Dendritic cell treated with granulocyte-macrophage colony-stimulating factor and Interleukin-4, amounts not matched to agents 40 ng/mL and 50 ng/mL, for 4 days (primary cell): Measurements from ENCODE around the gene ELF1.
A peak's percentile ranks its signal among the peaks of the same experiment; 100 is the strongest.

Experiments used
- H3K27ac Mint-ChIP-seq: one replicate; pipeline ENCODE4 v1.8.0; 2022; ENCODE audit warnings: mild to moderate bottlenecking, mixed read lengths
- H3K27me3 Mint-ChIP-seq: one replicate; pipeline ENCODE4 v1.8.0; 2022; ENCODE audit warnings: mild to moderate bottlenecking, mixed read lengths
- H3K36me3 Mint-ChIP-seq: one replicate; pipeline ENCODE4 v1.8.0; 2022; ENCODE audit warnings: low read depth, mixed read lengths
- H3K4me1 Mint-ChIP-seq: one replicate; pipeline ENCODE4 v1.8.0; 2022; ENCODE audit warnings: low read depth, mixed read lengths
- H3K4me3 Mint-ChIP-seq: one replicate; pipeline ENCODE4 v1.8.0; 2022; ENCODE audit warnings: mild to moderate bottlenecking, moderate library complexity, mixed read lengths
- H3K9me3 Mint-ChIP-seq: one replicate; pipeline ENCODE4 v1.8.0; 2022; ENCODE audit warnings: mixed read lengths
- intact Hi-C: fragments of 100-400 bp; cut with micrococcal nuclease; formaldehyde crosslinking; loops from one replicate; pipeline ENCODE4 v1.15.0; 2022

The ELF1 gene

DNA sequence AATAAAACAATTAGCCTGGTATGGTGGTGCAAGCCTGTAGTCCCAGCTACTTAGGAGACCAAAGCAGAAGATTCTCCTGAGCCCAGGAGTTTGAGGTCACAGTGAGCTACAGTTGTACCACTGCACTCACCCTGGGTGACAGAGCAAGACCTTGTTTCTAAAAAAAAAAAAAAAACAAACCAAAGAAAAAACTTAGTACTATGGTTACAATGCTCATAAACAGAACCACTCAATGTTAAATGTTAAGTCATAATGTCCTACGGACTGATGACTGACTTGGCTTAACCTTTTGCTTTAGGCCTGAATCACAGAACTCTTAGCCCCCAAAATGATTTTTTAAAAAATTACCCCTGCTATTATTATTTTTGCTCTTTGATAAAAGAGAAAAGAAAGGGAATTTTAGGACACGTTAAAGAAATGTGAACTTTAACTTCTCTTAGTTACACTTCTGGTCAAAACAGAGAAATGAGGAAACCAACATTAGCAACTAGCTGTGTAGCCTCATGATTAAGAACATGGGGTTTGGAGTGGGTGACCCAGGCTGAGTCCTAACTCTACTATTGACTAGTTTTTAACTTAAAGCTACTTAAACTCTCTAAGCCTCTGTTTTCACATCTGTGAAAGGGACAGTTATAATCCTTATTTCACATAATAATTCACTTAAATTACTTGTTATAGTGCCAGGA lies 13.7 kb upstream of the ELF1 start:
- Mint-ChIP-seq H3K27ac (peak overlapping the region; percentile 57), H3K27me3 (no peaks in the 10 kb centered on the region), H3K4me1 (peaks cover 35% of the 10 kb centered on the region)

GRCh38 chr13:41029629-41030028 lies 10.5 kb upstream of the ELF1 start:
- H3K27ac Mint-ChIP-seq, result no peak overlapping the region
- peaks cover 8% of the 10 kb centered on the region for H3K36me3 Mint-ChIP-seq
- no peaks in the 10 kb centered on the region for H3K9me3 Mint-ChIP-seq
- no peaks in the 10 kb centered on the region for H3K27me3 Mint-ChIP-seq
- intact Hi-C loops, result no loop called here
- H3K4me1 Mint-ChIP-seq, result peaks cover 43% of the 10 kb centered on the region
- no peak overlapping the region for H3K4me3 Mint-ChIP-seq

More for the DNA sequence above, 13.7 kb upstream of the ELF1 start:
- Mint-ChIP-seq H3K4me3 (no peak overlapping the region), H3K36me3 (peaks cover 5% of the 10 kb centered on the region), H3K9me3 (no peaks in the 10 kb centered on the region)
- intact Hi-C loops, result no loop called here

GRCh38 chr13:41028051-41028450 lies 8.9 kb upstream of the ELF1 start:
- no peaks in the 10 kb centered on the region for H3K27me3 Mint-ChIP-seq
- peaks cover 13% of the 10 kb centered on the region for H3K36me3 Mint-ChIP-seq
- H3K9me3 Mint-ChIP-seq, result no peaks in the 10 kb centered on the region
- H3K4me1 Mint-ChIP-seq, result peaks cover 39% of the 10 kb centered on the region
- no peak overlapping the region for H3K27ac Mint-ChIP-seq
- intact Hi-C loops, result no loop called here
- H3K4me3 Mint-ChIP-seq, result no peak overlapping the region

DNA sequence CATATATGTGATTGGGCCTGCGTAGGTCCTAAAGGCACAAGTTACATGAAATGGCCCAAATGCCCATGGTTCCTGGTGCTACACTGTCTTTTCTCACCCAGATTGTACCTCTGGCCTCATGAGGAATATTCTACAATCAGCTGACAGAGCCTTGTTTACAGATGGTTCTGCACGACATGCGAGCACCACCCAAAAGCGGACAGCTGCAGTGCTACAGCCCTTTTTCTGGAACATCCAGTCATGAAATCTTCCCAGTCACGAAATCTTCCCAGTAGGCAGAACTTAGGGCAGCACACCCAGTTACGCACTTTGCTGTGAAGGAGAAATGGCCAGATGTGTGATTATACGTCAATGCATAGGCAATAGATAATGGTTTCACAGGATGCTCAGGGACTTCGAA lies 7.7 kb upstream of the ELF1 start:
- H3K27ac Mint-ChIP-seq, result no peak overlapping the region
- no peaks in the 10 kb centered on the region for H3K27me3 Mint-ChIP-seq
- H3K36me3 Mint-ChIP-seq, result peaks cover 21% of the 10 kb centered on the region

DNA sequence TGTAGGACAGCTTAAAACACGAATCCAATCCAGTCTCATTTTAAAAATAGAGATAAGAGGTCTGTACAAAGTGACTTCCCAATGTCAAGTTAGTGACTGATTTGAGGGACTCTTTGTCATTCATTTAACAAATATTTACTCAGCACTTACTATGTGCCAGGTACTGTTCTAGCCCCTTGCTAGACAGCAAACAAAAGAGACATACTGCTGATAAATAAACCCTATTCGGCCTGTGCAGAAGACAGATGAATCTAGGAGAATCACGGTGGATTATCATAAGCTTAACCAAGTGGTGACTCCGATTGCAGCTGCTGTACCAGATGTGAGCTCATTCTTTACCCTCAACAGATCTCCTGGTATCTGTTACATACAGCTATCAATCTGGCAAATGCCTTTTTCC lies 6.4 kb upstream of the ELF1 start:
- Mint-ChIP-seq H3K4me1 (peaks cover 47% of the 10 kb centered on the region), H3K4me3 (no peak overlapping the region), H3K27ac (peak overlapping the region; percentile 4), H3K27me3 (no peaks in the 10 kb centered on the region), H3K36me3 (peaks cover 21% of the 10 kb centered on the region), H3K9me3 (no peaks in the 10 kb centered on the region)
- intact Hi-C loops, result no loop called here

More for the DNA sequence above, 7.7 kb upstream of the ELF1 start:
- no peaks in the 10 kb centered on the region for H3K9me3 Mint-ChIP-seq
- no peak overlapping the region for H3K4me3 Mint-ChIP-seq
- H3K4me1 Mint-ChIP-seq, result peaks cover 47% of the 10 kb centered on the region
- intact Hi-C loops, result no loop called here

DNA sequence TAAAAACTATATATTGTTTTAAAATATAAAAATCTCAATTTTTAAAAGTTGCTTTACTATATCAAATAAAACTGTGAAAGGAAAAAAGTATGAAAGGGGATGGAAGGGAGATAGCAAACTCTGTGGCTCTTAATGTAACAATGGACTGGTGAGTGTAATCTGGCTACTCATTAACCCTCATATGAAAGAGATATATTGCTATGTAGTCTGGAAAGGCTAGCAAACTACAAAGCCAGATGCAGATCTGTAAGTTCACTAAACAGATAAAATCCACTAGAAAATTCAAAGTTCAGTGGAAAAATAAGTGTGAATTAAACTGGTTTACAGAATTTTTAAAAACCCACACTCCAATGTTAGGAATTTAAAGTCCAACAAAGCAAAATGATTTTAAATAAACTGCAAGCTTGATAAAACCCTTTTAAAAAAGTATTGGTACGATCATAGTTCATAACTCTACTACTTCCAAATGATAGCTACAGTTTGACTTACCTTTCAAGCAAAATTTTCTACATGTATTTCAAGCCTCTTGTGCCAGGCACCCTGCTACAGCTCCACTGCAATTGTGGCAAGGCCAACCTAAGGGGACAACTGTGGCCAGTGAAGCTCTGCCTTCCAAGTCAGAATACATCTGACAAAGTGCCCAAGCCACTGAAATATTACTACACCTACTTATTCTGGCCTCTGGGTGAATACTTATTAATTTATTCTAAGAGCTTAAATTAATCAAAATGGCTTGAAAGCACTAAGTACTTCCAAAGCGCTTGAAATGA lies 647 bp upstream of the ELF1 start:
- Mint-ChIP-seq H3K4me3 (no peak overlapping the region), H3K4me1 (peaks cover 43% of the 10 kb centered on the region), H3K36me3 (peaks cover 33% of the 10 kb centered on the region)

DNA sequence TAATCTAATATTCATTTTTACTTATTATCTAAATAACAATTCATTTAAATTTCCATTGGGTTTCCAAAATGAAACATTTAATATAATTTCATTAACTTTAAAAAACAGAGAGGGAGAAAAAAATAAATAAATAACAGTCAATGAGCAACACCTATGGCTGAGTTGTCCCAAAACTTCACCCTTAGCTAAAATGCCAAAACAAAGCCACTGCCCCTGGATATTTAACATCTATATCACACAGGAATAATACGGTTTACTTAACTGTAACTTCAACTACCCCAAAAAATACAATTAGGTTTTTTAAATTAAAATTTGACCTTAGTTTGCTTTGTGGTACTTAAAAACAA lies 541 bp downstream of the ELF1 start:
- Mint-ChIP-seq H3K9me3 (no peaks in the 10 kb centered on the region), H3K4me3 (peak overlapping the region; percentile 77), H3K27ac (peak overlapping the region; percentile 96), H3K27me3 (no peaks in the 10 kb centered on the region), H3K4me1 (peaks cover 48% of the 10 kb centered on the region), H3K36me3 (peaks cover 31% of the 10 kb centered on the region)
- intact Hi-C loops, result loop anchor here (2.0 to 5.0 kb wide), 2 partner anchors 36 to 42 kb away; partner anchors contain the start of gene WBP4

More for the DNA sequence above, 647 bp upstream of the ELF1 start:
- Mint-ChIP-seq H3K9me3 (no peaks in the 10 kb centered on the region), H3K27ac (peak overlapping the region; percentile 96), H3K27me3 (no peaks in the 10 kb centered on the region)
- intact Hi-C loops, result loop anchor here (2.0 to 5.0 kb wide), 2 partner anchors 37 to 41 kb away; partner anchors contain the start of gene WBP4

GRCh38 chr13:41017817-41018601 lies 1.1 kb downstream of the ELF1 start:
- peaks cover 36% of the 10 kb centered on the region for H3K36me3 Mint-ChIP-seq
- peak overlapping the region; percentile 96 for H3K27ac Mint-ChIP-seq
- H3K9me3 Mint-ChIP-seq, result no peaks in the 10 kb centered on the region
- peaks cover 52% of the 10 kb centered on the region for H3K4me1 Mint-ChIP-seq
- intact Hi-C loops, result loop anchor here (2.0 to 5.0 kb wide), 2 partner anchors 36 to 43 kb away; partner anchors contain the start of gene WBP4
- H3K4me3 Mint-ChIP-seq, result peak overlapping the region; percentile 81
- H3K27me3 Mint-ChIP-seq, result no peaks in the 10 kb centered on the region

- no peaks in the 10 kb centered on the region for H3K9me3 Mint-ChIP-seq
- intact Hi-C loops, result loop anchor here (5.0 kb wide), 1 partner anchor 35 kb away; no protein-coding TSS in a partner anchor
Measured at GRCh38 chr13:41017159-41017558, 2.0 kb downstream of the ELF1 start.

GRCh38 chr13:41015920-41016319 lies 3.2 kb downstream of the ELF1 start:
- Mint-ChIP-seq H3K36me3 (peaks cover 45% of the 10 kb centered on the region), H3K4me3 (peak overlapping the region; percentile 67), H3K9me3 (no peaks in the 10 kb centered on the region), H3K27me3 (no peaks in the 10 kb centered on the region), H3K27ac (peak overlapping the region; percentile 96), H3K4me1 (peaks cover 48% of the 10 kb centered on the region)
- intact Hi-C loops, result loop anchor here (5.0 kb wide), 1 partner anchor 34 kb away; no protein-coding TSS in a partner anchor

More at GRCh38 chr13:41017159-41017558, 2.0 kb downstream of the ELF1 start:
- H3K27me3 Mint-ChIP-seq, result no peaks in the 10 kb centered on the region
- peaks cover 34% of the 10 kb centered on the region for H3K36me3 Mint-ChIP-seq
- peak overlapping the region; percentile 81 for H3K4me3 Mint-ChIP-seq
- H3K4me1 Mint-ChIP-seq, result peaks cover 48% of the 10 kb centered on the region
- H3K27ac Mint-ChIP-seq, result peak overlapping the region; percentile 96

- Mint-ChIP-seq H3K27ac (no peak overlapping the region), H3K36me3 (peaks cover 45% of the 10 kb centered on the region), H3K9me3 (no peaks in the 10 kb centered on the region), H3K4me3 (peak overlapping the region; percentile 20), H3K27me3 (no peaks in the 10 kb centered on the region), H3K4me1 (peaks cover 43% of the 10 kb centered on the region)
- intact Hi-C loops, result no loop called here
Measured at GRCh38 chr13:41013835-41014234, 5.3 kb downstream of the ELF1 start.

- no peak overlapping the region for H3K4me3 Mint-ChIP-seq
- H3K36me3 Mint-ChIP-seq, result peaks cover 49% of the 10 kb centered on the region
- H3K27me3 Mint-ChIP-seq, result no peaks in the 10 kb centered on the region
- no peak overlapping the region for H3K27ac Mint-ChIP-seq
- H3K9me3 Mint-ChIP-seq, result no peaks in the 10 kb centered on the region
- intact Hi-C loops, result no loop called here
- H3K4me1 Mint-ChIP-seq, result peaks cover 52% of the 10 kb centered on the region
Measured at GRCh38 chr13:41012536-41012935, 6.6 kb downstream of the ELF1 start.

DNA sequence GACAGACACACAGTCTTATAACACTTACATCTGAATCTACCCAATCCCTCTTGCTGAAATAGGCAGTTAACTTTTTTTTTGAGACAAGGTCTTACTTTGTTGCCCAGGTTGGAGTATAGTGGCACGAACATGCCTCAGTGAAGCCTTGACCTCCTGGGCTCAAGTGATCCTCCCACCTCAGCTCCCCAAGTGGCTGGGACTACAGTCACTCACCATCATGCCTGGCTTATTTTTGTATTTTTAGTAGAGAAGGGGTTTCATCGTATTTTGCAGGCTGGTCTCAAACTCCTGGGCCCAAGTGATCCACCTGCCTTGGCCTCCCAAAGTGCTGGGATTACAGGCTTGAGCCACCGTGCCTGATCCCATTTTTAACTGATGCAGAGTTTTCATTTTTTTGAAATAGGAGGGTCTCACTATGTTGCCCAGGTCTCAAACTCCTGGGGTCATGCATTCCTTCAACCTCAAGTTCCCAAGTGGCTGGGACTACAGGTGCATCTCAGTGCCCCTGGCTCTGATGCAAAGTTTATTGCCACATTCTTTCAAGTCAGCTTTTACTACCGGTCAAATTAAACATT lies 7.6 kb downstream of the ELF1 start:
- Mint-ChIP-seq H3K27ac (peak overlapping the region; percentile 32), H3K4me1 (peaks cover 51% of the 10 kb centered on the region), H3K36me3 (peaks cover 41% of the 10 kb centered on the region), H3K27me3 (no peaks in the 10 kb centered on the region), H3K9me3 (no peaks in the 10 kb centered on the region), H3K4me3 (no peak overlapping the region)
- intact Hi-C loops, result no loop called here
